MG63 (cell line): Measurements from ENCODE around the gene TRIM59. TPM values are rescaled to one million over a fixed set of nuclear protein-coding genes. Genes with fewer than 3 reads are reported as not detected.

Source experiments
- DNase-seq: peaks from one replicate; pipeline ENCODE4 v3.0.0-alpha.2; 2020
- H3K27me3 ChIP-seq: fragments of 250-450 bp; sonication (Bioruptor Pico); 2 replicates; pipeline ENCODE4 v1.5.1; 2020; ENCODE audit warnings: mild to moderate bottlenecking, moderate library complexity
- H3K36me3 ChIP-seq: fragments of 250-450 bp; sonication (Bioruptor Pico); 2 replicates; pipeline ENCODE4 v1.5.1; 2020; ENCODE audit warnings: mild to moderate bottlenecking, moderate library complexity
- H3K4me3 ChIP-seq: fragments of 250-450 bp; sonication (Bioruptor Pico); 2 replicates; pipeline ENCODE4 v1.5.1; 2020; ENCODE audit warnings: mild to moderate bottlenecking, moderate library complexity
- H3K9me3 ChIP-seq: fragments of 250-450 bp; sonication (Bioruptor Pico); 2 replicates; pipeline ENCODE4 v1.5.1; 2020; ENCODE audit warnings: mild to moderate bottlenecking, moderate library complexity
- total RNA-seq: library from RNA; depleted of rRNA; stranded (reverse); fragments of >200 nt; shearing (Covaris generic); gene quantifications from 2 replicates; pipeline ENCODE4 v1.2.3, GENCODE V29; 2014; ENCODE audit warnings: low replicate concordance

TRIM59 gene
- total RNA-seq, 1 experiment from 2014 or later = 4.2 TPM

DNA sequence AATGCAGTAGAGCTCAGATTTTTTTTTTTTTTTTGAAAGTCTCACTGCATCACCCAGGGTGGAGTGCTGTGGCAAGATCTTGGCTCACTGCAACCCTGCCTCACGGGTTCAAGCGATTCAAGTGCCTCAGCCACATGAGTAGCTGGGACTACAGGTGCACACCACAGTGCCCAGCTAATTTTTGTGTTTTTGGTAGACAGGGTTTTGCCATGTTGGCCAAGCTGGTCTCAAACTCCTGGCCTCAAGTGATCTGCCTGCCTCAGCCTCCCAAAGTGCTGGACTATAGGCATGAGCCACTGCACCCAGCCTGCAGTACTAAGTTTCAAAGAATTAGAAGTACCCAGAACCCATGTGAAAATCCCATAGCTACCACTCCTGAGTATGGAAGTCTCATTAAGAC lies 14.5 kb downstream of the TRIM59 start:
- Histone ChIP-seq H3K27me3 (no peaks in the 10 kb centered on the region), H3K4me3 (no peak overlapping the region), H3K36me3 (peaks cover 86% of the 10 kb centered on the region), H3K9me3 (no peaks in the 10 kb centered on the region)
- DNase-seq = no peak

DNA sequence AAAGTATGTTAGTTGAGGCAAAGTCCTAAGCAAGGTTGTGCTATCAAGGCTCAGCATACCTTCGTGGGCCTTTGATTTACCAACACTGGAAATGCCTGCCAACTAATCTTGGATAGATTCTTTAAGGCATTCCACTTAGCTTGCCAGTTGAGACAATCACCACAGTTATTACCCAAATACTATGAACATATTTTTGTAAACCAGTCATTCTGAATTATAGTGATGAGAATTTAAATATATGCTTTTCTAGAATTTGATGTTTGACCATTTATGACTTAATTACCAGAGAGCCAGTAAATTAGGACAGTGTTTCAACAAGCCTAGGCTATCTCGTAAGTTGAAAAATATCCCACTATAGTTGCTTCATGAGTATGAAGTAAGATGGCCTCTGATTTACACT lies 15.5 kb downstream of the TRIM59 start:
- DNase-seq = no peak
- H3K9me3 ChIP-seq = no peaks in the 10 kb centered on the region
- peaks cover 91% of the 10 kb centered on the region for H3K36me3 ChIP-seq
- no peak overlapping the region for H3K4me3 ChIP-seq
- no peaks in the 10 kb centered on the region for H3K27me3 ChIP-seq

DNA sequence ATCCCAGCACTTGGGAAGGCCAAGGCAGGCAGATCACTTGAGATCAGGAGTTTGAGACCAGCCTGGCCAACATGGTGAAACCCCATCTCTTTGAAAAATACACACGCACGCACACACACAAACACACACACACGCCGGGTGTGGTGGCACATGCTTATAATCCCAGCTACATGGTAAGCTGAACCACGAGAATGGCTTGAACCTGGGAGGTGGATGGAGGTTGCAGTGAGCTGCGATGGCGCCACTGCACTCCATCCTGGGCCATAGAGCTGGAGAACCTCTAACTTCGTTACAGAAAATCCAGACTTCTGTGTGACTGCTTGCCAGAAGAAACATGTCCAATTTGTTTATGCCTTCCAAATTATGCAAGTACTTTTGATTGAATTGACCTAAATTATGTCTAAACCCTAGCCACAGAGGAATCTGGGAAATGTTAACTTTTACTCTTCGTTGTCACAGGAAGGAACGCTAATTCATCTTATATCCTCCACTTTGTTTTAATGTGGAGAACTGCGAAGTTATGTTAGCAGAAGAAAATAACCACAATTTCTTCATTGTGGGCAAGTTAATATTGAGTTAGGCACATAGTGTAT lies 21.7 kb downstream of the TRIM59 start:
- no peak overlapping the region for H3K4me3 ChIP-seq
- no peaks in the 10 kb centered on the region for H3K9me3 ChIP-seq
- peaks cover 96% of the 10 kb centered on the region for H3K36me3 ChIP-seq
- no peak for DNase-seq
- no peaks in the 10 kb centered on the region for H3K27me3 ChIP-seq

GRCh38 chr3:160417311-160417710 lies 32.3 kb downstream of the TRIM59 start:
- Histone ChIP-seq H3K36me3 (peaks cover 98% of the 10 kb centered on the region), H3K27me3 (no peaks in the 10 kb centered on the region), H3K9me3 (no peaks in the 10 kb centered on the region), H3K4me3 (no peak overlapping the region)
- DNase-seq = no peak

- Histone ChIP-seq H3K36me3 (peaks cover 95% of the 10 kb centered on the region), H3K4me3 (no peak overlapping the region), H3K9me3 (no peaks in the 10 kb centered on the region), H3K27me3 (no peaks in the 10 kb centered on the region)
- DNase-seq = peak; percentile 59
Observed at GRCh38 chr3:160413613-160414248, 35.9 kb downstream of the TRIM59 start.

DNA sequence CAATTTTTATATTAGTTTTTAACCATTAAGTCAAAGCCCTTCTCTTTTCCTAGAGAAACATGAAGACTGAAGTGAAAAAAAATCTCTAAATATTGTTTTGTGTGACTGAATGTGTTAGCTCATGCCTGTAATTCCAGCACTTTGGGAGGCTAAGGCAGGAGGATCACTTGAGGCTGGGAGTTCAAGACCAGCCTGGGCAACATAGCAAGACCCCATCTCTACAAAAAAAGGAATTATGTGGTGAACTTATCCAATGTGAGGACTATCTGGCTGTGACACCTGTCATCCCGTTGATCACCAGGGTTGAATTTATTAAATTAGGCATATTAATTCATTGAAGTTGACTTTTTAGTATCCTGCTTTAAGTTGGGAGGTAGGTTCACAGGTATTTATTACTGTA lies 37.1 kb downstream of the TRIM59 start:
- Histone ChIP-seq H3K36me3 (peaks cover 95% of the 10 kb centered on the region), H3K4me3 (no peak overlapping the region), H3K9me3 (no peaks in the 10 kb centered on the region), H3K27me3 (no peaks in the 10 kb centered on the region)
- no peak for DNase-seq

DNA sequence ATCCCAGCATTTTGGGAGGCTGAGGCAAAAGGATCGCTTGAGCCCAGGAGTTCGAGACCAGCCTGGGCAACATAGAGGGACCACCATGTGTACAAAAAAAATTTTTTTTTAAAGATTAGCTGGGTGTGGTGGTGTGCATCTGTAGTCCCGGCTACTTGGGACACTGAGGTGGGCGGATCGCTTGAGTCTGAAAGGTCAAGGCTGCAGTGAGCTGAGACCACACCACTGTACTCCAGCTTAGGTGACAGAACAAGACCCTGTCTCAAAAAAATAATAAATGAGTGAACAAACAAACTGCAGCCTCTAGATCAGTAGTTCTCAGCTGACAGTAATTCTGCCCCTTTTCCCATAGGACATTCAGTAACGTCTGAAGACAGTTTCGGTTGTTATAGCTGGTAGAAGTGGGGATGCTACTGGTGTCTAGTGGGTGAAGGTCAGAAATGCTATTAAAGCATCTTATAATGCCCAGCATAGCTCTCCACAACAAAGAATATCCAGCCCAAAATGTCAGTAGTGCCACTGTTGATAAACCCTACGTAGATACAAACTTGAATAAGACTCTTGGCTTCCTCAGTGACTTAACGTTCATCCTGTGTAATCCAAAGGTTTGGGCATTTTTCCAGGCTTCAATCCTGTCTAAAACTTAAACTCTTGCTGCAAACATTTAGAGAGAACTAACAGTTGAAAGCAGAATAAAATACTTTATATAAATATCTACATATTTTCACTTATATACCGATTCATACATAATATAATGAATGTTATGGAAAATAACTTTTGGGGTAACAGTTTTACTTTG lies 39.6 kb downstream of the TRIM59 start:
- H3K4me3 ChIP-seq = no peak overlapping the region
- no peaks in the 10 kb centered on the region for H3K27me3 ChIP-seq
- DNase-seq = no peak
- H3K36me3 ChIP-seq = peaks cover 95% of the 10 kb centered on the region
- H3K9me3 ChIP-seq = no peaks in the 10 kb centered on the region

DNA sequence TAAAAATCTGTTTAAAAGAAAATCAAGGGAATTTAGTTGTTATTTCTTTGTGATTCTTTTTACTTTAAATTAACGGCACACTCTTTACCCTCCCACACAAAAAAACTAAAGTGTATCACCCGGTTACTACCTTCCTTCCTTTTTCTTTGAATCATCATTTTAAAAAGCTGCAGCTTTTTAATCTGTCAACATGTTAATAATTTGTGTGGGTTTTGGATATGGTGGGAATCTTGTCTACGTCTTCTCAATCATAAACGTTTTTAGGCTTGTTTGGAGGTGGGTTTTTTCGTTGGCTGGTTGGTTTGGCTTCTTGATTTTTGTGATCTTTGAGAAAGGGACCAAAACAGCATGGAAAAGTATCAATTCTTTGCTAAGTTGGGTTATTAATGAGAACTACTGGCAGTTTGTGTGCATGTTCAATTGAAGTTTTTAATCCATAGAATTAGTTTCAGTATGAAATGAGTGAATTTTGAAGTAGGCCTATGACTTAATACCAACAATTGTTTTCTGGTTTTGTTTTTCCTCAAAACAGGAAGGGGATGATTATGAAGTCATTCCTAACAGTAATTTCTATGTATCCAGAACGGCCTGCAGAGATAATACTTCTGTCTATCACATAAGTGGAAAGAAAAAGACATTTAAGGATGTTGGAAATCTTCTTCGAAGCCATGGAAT lies 45.7 kb downstream of the TRIM59 start:
- Histone ChIP-seq H3K36me3 (peaks cover 87% of the 10 kb centered on the region), H3K4me3 (peak overlapping the region; percentile 68), H3K9me3 (no peaks in the 10 kb centered on the region), H3K27me3 (no peaks in the 10 kb centered on the region)
- no peak for DNase-seq

- H3K27me3 ChIP-seq = no peaks in the 10 kb centered on the region
- DNase-seq = no peak
- no peaks in the 10 kb centered on the region for H3K9me3 ChIP-seq
- peaks cover 79% of the 10 kb centered on the region for H3K36me3 ChIP-seq
- H3K4me3 ChIP-seq = peak overlapping the region; percentile 68
Observed at GRCh38 chr3:160403028-160403545, 46.5 kb downstream of the TRIM59 start.

GRCh38 chr3:160402221-160403027 lies 47.2 kb downstream of the TRIM59 start:
- H3K4me3 ChIP-seq = peak overlapping the region; percentile 68
- H3K27me3 ChIP-seq = no peaks in the 10 kb centered on the region
- DNase-seq = no peak
- no peaks in the 10 kb centered on the region for H3K9me3 ChIP-seq
- H3K36me3 ChIP-seq = peaks cover 72% of the 10 kb centered on the region

GRCh38 chr3:160401291-160402095 lies 48.1 kb downstream of the TRIM59 start:
- no peaks in the 10 kb centered on the region for H3K27me3 ChIP-seq
- no peaks in the 10 kb centered on the region for H3K9me3 ChIP-seq
- H3K4me3 ChIP-seq = peak overlapping the region; percentile 68
- H3K36me3 ChIP-seq = peaks cover 63% of the 10 kb centered on the region
- peak; percentile 65 for DNase-seq

DNA sequence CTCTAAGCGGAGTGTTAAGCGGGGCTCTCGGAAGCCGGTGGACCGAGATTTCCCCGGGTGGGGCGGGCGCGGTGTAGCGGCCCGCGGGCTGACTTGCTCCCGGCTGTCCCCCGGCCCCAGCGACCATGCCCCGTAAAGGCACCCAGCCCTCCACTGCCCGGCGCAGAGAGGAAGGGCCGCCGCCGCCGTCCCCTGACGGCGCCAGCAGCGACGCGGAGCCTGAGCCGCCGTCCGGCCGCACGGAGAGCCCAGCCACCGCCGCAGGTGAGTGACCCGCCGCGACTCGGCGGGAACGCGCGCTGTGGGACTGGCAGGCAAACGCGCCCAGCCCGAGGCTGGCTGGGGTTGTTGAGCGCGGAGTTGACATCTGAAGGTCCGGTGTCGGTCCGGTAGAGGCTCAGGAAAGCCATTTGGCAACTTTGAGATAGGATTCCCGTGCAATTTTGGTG lies 48.9 kb downstream of the TRIM59 start:
- Histone ChIP-seq H3K36me3 (peaks cover 55% of the 10 kb centered on the region), H3K27me3 (no peaks in the 10 kb centered on the region), H3K9me3 (no peaks in the 10 kb centered on the region), H3K4me3 (peak overlapping the region; percentile 68)
- peak; percentile 18 for DNase-seq

DNA sequence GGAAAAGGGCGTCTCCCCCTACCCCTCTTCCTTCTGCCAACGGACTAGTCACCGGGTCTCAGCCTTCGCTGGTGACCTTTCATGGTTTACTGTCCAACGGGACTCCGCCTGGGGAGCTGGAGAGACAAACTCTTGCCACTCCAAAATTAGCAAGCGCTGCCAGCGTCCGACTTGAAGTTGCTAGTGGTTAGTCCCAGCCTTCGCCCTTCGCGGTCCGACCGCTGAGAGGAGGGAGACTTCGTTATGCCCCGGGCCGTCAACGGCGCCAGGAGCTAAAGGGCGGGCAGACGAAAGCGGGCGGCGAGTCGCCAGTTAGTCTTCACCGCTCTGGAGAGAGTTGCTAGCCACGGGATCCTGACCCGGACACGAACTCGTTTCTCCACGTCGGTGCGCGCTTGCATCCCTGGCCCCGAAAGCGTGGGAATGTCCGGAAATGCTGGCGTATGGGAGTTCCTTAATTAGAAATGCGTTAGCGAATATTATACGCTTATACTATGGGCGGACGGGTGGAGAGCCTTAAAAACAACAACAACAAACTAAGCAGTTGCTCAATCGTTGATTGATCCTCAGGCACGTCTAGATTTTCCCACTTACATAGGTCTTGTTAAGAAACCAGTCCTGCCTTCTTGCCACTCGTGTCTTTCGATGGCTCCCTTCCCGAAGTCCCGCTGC lies 49.4 kb downstream of the TRIM59 start:
- Histone ChIP-seq H3K9me3 (no peaks in the 10 kb centered on the region), H3K27me3 (no peaks in the 10 kb centered on the region), H3K4me3 (peak overlapping the region; percentile 68), H3K36me3 (peaks cover 50% of the 10 kb centered on the region)
- DNase-seq = peak; percentile 41

DNA sequence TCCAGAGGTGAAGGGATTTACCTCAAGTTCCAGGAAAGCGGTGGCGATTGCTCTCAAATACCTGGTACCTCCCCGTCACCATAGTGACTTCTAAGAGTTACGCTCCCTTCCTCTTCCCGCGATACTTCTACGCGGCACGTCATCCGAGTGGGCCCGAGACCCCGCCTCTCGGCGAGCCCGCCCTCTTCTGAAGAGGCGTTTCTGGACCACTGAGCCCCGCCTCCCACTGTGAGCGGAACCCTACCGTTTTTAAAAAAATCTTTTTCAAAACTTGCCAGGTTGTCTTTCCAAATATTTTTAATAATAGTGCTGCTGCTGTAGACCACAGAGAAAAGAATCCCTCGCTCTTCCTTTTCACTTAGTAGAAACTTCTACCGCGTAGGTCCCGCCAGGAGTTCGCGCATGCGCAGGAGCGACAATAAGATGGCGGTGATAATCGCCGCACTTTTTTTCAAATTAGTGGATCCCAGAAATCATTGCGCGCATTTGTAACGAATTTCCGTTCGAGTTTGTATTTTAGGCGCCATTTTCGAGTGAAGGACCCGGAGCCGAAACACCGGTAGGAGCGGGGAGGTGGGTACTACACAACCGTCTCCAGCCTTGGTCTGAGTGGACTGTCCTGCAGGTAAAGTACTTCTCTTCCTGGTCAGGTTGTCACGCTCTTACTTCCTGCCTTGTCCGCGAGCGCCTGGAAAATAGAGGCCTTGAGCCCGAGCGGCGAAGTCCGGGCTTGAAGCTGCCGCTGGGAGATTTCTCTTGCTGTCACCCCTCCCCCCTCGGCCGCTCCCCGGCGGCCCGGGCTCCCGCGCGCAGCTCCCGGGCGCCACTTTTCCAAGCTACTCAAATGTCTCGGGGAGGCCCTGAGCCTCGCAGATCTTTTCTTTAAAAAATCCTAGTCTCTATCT lies 50.2 kb downstream of the TRIM59 start, which contains the start of the genes IFT80 and SMC4:
Gene IFT80, minus strand, starts transcription at position 101 of the 905 bp plus-strand sequence. CDS start 14,625 bp downstream, outside the sequence.
Gene SMC4, plus strand, starts transcription at position 526 of the 905 bp plus-strand sequence. CDS start 1,177 bp downstream, outside the sequence.
- Histone ChIP-seq H3K9me3 (no peaks in the 10 kb centered on the region), H3K4me3 (peak within 1 kb of the TSS; percentile 68), H3K36me3 (peaks cover 42% of the 10 kb centered on the region), H3K27me3 (no peaks in the 10 kb centered on the region)
- peak; percentile 95 for DNase-seq
